Measurements from ENCODE around the gene THAP4.
"Not testable (repeated sequence)": the region's sequence is repeated elsewhere in the genome, so short reads cannot be mapped to it uniquely, and the experiment has no call there.

Gene THAP4

DNA sequence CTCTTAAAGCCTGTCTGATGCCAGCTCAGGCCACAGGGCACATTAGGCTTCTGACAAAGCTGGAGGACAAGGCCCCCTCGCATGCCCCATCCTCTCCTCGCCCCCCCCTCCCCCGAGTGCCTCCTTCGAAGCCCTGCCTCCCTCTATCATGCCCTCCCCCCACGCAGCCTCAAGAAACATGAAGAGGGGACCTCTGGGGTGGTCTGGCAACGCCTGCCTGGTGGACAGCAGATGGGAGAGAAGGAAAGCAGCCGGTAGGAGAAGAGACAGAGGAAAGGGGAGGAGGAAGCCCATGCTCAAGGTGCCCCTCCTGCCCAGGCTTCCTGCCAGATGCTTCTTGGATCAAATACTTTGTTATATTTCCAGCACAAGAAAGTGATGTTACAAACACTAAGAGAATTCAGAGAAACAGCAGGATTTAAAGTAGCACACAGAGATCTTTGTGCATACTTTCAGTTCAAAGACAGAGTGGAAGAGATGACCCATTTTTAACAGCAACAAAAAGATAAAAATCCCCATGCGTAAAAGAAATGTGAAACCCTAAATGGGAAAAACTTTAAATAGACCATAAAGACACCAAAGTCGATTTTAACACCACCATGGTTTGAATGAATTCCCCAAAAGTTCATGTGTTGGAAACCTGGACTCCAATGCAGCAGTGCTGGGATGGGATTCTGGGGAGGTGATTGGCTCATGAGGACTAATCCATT is 59.4 kb downstream of the THAP4 start:
- no peak for DNase-seq

DNA sequence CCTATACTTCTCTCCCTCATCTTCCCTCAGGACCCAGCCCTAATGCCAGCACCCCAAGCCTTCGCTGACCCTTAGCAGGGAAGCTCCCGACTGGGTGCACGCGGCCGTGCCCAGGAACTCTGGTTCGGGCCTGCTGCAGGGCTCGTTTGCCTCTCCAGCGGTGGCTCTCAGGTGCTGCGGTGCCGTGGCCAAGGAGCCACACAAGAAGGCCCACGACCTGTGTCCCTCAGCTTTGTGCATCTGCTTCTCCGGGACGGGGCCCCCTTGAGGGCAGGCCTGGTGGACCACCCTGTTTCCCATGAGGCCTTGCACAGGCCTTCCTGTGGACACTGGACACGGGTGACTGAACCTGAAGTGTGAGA is 60.7 kb downstream of the THAP4 start:
- DNase-seq: no peak

DNA sequence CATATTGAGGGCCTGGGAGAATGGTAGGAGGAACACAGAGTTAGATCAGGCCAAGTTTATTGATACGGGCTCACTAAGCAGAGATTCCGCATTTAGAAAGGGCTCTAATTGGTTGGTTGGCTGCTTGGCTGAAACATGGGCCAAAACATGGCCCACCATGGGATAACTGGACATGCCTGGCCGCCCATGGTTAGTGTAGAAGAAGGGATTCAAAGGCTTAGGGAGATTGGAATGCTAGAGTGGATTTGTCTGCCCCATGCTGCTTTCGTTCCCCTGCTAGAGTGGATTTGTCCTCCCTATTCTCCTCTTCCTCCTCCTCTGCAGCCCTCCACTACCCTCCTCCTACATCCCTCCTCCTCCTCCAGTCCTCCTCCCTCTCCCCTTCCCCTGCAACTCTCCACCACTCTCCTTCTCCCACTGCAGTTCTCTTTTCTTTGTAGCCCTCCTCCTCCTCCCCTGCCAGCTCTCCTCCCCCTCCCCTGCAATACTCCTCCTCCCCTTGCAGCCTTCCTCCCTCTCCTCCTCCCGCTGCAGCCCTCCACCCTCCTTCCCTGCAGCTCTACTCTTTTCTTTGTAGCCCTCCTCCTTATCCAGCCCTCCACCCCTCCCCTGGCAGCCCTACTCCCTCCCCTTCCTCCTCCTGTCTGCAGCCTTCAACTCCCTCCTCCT is 61.2 kb downstream of the THAP4 start:
- DNase-seq: no peak

DNA sequence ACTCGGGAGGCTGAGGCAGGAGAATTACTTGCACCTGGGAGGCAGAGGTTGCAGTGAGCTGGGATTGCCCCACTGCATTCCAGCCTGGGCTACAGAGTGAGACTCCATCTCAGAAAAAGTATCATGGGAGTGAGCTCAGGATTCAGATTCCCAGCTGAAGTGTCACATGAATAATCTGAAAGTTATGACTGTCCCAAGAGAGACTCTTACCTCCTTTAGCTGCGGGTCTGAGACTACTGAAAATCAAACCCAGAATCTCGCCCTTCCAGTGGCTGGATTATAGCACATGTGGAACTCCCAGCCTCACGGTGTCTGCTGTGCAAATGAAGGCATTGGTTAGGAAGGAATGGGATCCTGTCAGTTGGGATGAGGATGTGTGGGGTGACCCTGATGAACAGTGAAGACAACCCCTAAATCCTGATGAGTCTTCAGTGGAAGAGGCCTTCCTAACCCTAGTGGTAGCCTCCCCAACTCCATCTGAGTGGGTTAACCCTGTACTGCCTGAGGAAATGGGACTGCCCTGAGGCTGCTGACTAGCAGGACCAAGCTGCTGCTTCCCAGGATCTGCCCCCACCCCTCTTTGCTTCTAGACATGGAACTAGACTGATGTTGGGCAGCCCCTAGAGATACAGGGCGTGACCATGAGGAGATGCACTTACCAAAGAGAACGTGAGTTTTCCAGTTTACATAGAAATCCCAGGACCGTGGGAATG is 61.9 kb downstream of the THAP4 start:
- DNase-seq: no peak

DNA sequence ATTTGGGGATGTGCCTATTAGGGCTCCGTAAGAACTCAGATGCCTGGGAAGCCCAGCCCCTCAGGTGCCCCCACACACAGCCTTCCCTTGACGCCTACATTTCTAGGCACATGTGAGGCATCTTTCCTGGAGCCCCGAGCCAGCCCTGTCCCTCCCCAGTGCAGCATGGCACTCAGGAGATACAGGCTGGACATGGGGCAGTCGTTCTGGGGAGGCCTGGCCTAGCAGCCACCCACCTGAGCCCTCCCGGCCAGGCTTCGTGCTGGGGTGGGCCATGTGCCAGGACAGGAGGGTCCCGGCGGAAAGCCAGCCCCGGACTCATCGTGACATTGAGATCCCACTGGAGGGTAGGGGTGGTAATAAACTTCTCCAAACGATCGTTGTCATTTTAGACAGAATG is 63.2 kb downstream of the THAP4 start:
- DNase-seq: no peak

DNA sequence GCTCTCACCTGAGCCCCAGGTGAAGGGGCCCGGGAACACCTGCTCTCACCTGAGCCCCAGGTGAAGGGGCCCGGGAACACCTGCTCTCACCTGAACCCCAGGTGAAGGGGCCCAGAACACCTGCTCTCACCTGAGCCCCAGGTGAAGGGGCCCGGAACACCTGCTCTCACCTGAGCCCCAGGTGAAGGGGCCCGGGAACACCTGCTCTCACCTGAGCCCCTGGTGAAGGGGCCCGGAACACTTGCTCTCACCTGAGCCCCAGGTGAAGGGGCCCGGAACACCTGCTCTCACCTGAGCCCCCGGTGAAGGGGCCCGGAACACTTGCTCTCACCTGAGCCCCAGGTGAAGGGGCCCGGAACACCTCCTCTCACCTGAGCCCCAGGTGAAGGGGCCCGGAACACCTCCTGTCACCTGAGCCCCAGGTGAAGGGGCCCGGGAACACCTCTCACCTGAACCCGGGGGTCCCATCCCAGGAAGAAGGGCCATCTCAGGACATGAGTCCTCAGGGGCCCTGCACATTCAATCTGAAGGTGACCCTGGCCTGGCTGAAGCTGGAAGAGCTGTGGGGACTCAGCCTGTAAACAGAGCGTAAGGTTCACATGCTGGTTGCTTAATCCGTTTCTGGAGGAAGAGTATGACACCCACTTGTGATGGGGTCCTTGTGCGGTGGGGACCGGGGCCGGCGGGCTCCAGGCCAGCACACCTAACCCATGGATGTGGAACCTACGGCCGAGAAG is 63.9 kb downstream of the THAP4 start:
- DNase-seq: not testable (repeated sequence)

DNA sequence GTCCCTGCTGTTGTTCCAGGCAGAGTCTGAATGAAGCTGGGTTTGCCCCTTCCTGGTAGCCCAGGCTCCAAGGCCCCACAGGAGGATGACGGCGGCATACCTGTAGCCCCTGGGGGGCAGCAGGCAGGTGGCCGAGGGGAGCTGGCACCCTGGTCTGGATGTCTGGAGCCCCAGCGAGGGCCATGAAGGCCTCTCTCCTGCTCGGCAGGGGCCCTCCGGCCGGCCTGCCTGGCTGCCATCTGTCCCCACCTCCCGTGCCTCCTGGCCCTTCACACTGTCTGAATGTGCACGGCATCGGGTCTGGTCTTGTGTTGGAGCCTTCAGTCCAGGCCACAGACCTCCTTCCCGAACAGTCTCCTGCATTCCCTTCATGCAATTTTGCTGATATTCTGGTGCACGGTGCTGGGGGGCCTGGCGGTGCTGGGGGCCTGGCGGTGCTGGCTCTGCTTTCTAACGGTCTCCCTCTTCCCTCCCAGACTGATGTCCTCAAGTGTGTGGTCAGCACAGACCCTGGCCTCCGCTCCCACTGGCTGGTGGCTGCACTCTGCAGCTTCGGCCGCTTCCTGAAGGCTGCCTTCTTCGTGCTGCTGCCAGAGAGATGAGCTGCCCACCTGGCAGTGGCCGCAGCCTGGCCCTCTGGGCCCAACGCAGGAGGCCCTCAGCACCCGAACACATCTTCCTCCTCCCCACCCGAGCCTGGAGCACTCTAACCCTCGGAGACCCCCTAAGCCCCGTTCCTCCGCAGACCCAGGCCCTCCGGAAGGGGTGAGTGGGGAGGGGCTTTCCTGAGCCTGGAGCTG is 64.9 kb downstream of the THAP4 start:
- DNase-seq: no peak

DNA sequence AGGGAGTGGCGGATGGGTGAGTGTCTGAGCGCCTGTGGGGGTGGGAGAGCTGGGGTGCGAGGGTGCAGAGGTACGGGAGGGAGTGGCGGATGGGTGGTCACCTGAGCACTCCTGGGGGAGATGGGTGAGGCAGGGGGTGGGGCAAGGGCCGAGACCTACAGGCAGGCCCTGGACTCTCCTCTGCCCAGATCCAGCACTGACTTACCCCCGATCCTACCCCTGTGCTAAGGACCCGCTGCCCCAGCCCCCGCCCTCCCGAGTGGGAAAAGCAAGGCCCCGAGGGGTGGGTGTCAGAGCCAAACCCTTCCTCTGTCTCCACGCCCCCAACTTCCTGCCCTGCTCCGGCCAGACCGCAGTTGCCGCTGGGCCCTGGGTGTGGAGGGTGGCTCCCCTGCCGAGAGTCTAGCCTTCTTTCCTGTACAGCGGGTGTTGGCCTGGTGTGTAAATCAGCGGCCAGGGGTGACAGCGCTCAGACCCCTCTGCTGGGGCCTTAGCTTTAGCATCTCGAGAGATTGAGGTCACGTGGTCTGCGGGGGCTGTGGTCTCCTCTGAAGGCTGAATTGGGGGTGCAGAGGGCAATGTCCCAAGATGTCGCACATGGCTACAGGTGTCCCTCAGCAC is 65.9 kb downstream of the THAP4 start:
- no peak for DNase-seq

DNA sequence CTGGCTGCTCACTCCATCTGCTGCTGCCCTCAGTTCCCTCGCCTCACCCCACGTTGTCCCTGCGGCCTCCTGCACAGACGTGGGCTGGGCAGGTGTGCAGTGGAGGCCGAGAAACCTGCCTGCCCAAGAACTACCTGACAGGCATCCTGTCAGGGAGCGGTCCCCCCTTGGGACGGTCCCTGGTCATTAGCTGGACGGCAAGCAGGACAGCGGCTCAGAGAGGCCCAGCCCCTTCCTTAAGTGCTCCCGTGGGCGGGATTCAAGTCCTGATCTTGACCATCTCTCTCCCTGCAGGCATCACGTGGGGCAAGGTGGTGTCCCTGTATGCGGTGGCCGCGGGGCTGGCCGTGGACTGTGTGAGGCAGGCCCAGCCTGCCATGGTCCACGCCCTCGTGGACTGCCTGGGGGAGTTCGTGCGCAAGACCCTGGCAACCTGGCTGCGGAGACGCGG is 67.1 kb downstream of the THAP4 start:
- DNase-seq: no peak

DNA sequence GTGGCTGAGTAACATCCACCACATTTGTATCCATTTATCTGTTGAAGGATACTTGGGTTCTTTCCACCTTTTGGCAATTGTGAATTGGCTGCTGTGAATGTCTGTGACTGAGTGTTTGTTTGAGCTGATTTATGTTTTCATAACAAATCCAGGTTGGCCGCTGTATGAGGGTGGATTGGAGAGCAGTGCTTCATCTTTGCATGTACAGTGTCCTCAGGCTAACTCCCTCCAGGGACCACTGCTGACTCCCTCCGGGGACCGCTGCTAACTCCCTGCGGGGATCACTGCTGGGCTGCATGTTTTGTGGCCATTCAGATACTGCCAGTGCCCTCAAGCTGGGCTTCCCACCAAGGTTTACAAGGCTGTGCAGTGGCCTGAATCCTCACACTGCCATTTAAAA is 68.2 kb downstream of the THAP4 start:
- no peak for DNase-seq

DNA sequence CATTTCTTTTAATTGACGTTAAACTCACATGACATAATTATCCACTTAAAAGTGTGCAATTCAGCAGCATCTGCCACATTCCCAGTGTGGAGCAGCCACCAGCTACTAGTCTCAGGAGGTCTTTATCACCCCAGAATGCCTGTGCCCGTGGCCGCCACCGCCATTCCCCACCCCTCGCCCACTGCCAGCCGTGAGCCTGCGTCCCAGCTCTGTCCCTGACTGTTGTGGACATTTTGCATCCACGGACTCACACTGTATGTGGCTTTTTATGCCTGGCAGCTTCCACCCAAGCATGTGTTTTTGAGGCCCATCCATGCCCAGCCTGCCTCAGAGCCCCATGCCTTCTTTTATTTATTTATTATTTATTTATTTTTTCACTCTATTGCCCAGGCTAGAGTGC is 69.2 kb downstream of the THAP4 start:
- no peak for DNase-seq

DNA sequence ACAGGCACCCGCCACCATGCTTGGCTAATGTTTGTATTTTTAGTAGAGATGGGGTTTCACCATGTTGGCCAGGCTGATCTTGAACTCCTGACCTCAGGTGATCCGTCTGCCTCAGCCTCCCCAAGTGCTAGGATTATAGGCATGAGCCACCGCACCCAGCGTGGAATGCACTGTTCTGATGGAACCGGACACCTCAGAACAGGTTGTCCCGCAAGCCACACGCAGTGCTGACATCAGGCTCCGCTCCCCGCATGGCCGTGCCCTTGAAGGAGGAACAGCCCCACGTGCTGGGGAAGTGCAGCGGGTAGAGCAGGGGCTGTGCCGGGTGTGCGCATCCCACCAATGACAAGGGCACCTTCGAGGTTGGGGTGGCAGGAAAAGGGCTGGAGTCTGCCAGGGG is 69.7 kb downstream of the THAP4 start:
- not testable (repeated sequence) for DNase-seq

DNA sequence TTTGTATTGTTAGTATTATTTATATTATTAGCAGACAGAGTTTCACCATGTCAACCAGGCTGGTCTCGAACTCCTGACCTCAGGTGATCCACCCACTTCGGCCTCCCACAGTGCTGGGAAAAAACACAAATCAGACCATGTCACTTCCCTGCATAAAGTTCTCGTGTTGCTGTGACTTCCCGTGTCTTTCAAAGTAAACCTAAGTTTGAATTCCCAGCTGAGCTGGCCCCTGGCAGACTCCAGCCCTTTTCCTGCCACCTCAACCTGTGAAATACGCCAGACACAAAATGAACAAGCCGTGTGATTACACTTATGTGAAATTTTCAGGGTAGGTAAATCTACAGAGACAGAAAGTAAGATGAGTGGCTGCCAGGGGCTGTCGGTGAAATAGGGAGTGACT is 70.5 kb downstream of the THAP4 start:
- DNase-seq: no peak

DNA sequence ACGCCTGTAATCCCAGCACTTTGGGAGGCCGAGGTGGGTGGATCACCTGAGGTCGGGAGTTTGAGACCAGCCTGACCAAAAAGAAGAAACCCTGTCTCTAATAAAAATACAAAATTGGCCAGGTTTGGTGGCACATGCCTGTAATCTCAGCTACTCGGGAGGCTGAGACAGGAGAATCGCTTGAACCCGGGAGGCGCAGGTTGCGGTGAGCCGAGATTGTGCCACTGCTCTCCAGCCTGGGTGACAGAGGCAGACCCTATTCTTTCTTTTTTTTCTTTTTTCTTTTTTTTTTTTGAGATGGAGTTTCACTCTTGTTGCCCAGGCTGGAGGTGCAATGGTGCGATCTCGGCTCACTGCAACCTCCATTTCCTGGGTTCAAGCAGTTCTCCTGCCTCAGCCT is 70.9 kb downstream of the THAP4 start:
- DNase-seq: not testable (repeated sequence)

DNA sequence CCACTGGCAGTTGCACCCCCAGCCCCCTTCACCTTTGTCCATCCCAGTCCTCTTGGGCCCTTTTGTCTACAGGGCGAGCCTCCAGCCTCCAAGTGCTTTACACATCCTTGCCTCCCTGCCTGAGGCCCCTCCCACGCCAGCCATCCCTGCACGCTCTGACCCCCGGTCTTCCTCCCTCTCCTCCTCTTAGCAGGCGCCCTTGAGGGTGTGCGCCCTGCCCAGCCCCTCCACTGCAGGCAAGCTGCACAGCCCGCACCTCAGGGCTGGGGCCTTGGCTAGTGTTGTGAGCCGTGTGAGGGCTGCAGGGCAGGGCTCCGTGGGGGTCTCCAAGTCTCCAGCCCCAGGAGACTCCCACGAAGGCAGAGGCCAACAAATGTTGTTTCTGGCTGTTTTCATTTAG is 71.5 kb downstream of the THAP4 start:
- no peak for DNase-seq

DNA sequence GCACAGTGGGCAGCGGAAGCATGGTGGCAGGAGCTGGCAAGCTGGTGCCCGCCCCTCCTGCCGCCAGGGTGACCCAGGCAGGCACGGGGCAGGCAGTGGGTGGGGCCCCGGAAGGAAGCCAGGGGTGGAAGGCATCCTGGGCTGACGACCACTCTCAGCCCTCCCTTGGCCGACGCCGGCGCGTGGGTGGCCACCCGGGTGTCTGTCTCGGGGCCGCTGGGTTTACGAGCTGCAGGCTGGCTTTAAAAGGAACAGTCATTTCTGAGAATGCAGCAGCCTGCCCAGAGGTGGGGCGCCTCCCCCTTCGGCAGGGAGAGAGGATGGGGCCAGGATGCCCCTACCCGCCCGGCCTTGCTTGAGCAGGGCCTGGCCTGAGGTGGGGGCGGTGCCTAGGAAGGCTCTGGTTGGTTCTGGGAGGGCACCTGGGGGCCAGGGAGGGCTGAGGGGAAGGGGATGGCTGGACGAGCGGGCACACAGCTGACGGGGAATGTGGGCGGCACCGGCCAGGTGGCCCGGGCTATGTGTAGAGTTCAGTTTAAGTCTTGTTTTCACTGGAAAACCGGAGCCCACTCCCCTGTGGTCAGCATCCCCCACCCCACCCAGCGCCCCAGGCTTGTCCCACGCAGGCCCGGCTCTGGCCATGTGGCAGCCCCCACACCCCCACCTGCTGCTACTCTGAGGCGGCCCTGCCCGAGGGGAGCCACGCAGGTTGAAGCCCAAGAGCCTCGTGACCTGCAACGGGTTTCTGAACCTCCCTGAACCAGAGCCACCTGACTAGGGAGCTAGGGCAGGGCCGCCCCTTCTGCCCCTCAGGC is 72.2 kb downstream of the THAP4 start:
- DNase-seq: no peak

DNA sequence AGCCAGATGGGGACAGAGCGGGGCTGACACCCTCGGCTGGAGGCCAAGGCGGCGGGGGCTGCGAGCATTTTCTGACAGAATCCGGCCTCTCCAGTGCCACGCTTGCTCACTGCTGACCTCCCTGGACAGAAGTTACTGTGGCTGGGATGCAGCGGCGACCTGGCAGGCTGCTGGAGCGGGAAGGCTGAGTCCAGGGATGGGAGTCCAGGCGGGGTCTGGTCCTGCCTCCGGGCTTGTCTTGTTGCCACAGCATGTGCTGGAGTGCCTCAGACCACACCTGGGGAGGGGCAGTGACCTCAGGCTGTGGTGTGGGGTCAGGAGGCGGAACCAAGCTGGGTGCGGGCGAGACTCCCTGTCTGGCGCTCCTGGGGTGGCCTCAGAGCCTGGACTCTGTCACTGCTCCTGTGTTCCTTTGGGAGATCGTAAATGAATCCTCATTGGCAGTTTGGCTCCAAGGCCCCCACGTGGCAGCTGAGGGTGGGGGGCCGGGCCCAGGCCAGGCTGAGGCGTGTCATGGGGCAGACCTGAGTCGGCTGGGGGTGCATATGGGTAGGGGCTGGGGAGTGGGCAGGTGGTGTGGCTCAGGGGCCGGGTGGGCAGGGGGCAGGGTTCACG is 72.9 kb downstream of the THAP4 start:
- no peak for DNase-seq

DNA sequence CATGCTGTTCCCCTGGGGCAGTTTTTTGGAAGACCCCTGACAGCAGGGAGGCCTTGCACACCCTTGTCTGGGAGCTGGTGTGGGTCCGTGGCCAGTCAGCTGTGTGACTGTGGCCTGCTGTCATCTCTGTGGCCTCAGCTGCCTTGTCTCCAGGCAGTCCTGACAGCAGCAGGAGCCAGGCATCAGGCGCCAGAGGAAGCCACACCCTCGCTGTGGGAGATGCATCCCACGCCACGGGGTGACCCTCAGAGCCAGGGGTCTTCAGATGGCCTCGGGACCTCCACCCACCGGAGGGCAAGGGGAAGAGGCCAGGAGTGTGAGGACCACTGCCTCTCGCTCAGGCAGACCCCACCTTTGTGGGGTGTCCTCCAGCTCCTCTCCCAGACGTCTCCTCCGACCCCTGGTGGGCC is 73.4 kb downstream of the THAP4 start:
- DNase-seq: no peak

DNA sequence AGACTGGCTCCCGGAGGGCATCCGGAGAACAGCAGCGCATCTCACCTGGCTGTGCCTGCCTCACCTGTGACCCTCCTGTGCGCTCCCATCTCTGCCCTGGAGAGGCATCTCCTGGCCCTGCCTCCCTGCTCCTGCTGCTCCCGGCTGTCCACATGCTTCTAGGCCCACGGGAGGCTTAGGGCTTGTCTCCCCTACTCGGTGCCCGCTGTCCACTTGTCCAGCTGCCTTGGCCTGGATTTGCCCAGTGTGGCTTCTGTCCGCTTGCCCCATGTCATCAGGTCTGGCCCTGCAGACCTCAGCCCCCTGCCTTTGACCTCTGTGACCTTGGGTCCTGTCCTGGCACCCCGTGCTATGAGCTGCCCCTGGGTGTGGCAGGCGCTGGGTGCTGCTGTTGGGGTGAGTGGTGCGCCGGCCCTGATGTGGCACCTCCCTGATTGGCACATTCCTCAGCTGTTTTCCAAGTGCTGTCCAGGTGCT is 73.9 kb downstream of the THAP4 start:
- no peak for DNase-seq

DNA sequence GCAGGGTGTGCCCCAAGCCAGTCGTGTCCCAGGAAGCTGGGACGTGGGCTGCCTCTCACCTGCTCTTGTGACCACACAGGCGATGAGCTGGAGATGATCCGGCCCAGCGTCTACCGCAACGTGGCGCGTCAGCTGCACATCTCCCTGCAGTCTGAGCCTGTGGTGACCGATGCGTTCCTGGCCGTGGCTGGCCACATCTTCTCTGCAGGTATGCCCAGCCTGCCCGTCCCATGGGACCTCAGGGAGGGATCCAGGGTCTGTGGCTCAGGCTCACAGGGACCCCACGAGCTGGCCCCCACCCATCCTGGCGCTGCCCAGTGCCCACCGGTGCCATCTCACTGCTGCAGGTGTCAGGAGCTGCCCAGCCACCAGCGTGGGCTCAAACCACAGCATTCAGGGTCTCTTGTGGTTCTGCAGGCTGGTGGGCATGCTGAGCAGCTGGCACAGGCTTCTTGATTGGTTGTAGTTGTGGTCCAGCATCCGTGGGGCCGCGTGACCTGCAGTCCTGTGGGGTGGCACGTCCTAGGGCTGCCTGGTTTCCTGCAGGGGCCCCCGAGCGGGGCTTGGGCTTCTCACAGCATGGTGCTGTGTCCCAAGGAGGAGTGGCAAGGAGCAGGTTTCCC is 74.6 kb downstream of the THAP4 start:
- no peak for DNase-seq
